Stimulated activated CD4-positive, alpha-beta T cell treated with anti-CD3 and anti-CD28 coated beads, Interleukin-15, amount 100 ng/mL, for 24 hours (primary cell): ENCODE results near the gene LPCAT2.

Experiments used
- DNase-seq: peaks from one replicate; pipeline ENCODE4 v3.0.0-alpha.2; 2020

LPCAT2 gene

DNA sequence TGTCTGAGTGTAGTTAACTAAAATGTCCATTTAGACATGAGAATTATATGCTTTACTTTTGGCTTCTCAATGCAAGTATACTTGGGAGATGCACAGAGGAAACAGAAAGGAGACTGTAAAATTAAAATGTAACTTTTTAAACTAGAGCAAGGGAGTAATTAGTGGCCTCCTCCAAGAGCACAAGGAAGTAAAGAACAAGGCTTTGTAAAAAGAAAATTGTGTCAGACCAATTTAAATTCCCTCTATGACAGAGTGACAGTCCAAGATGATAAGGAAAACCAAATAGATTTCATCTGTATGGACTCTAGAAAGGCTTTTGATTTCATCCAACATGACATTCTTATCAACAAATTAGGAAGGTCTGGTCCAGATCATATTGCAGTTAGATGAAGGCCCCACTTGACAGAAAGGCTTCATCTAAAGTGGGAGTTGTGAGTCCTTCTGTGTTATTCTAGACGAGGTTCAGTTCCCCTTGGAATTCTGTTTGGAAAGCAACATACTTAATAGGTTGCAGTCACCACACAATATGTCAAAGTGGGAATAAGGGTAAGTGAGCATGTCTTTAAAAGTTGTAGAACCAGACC lies 51.2 kb downstream of the LPCAT2 start:
- DNase-seq = no peak

DNA sequence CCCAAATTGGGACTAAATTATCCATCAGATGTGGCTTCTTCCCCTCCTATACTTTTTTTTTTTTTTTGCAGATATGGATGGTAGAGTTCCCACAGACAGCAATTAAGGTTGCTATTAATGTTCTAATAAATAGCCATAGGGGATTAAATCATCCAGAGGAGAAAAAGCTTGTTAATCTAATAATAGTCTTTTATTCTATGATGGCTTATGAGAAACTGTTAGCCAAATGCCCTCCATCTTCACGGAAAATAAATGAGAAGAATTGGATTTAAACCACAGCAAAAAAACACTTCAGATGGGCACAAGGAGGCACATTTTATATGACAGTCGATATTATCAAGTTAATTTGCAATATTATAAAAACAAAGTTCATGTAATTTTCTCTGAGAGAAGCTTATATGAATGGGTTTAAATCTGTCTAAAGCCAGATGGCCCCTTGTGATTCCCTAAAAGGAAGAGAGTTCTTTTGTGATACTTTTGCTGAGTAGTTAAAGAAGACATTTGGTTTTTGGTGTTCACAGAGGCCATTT lies 52.5 kb downstream of the LPCAT2 start:
- DNase-seq = no peak

DNA sequence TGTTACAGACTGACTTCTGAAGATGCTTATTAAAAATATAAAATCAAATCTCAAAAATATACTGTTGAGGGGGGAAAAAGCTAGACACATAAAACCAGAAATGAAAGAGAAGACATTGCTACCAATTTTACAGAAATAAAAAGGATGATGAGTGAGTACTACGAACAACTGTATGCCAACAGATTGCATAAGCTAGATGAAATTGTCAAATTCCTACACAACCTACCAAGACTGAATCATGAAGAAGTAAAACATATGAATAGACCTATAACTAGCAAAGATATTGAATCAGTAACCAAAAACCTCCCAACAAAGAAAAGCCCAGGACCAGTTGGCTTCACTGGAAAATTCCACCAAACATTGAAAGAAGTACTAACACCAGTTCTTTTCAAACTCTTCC lies 54.1 kb downstream of the LPCAT2 start:
- DNase-seq = no peak

DNA sequence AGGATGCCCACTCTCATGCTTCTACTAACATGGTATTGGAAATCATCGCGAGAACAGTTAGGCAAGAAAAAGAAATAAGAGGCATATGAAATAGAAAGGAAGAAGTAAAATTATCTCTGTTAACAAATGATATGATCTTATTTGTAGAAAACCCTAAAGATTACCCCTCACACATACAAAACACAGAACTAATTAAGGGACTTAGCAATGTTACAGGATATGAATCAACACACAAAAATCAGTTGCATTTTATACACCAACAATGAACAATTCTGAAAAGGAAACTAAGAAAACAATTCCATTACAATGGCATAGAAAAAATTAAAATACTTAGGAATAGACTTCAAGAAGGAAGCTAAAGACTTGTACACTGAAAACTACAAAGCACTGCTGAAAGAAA lies 54.9 kb downstream of the LPCAT2 start:
- DNase-seq = no peak

DNA sequence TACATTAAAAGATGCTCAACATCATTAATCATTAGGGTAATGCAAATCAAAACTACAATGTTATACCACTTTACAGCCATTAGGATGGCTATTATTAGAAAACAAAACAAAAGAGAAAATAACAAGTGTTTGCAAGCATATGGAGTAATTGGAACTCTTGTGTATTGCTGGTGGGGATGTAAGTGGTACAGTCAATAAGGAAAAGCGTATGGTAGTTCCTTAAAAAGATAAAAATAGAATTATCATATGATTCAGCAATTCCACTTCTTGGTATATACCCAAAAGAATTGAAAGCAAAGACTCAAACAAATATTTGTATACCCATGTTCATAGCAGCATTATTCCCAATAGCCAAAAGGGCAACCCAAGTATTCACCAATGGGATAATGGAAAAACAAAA lies 56.2 kb downstream of the LPCAT2 start:
- no peak for DNase-seq

DNA sequence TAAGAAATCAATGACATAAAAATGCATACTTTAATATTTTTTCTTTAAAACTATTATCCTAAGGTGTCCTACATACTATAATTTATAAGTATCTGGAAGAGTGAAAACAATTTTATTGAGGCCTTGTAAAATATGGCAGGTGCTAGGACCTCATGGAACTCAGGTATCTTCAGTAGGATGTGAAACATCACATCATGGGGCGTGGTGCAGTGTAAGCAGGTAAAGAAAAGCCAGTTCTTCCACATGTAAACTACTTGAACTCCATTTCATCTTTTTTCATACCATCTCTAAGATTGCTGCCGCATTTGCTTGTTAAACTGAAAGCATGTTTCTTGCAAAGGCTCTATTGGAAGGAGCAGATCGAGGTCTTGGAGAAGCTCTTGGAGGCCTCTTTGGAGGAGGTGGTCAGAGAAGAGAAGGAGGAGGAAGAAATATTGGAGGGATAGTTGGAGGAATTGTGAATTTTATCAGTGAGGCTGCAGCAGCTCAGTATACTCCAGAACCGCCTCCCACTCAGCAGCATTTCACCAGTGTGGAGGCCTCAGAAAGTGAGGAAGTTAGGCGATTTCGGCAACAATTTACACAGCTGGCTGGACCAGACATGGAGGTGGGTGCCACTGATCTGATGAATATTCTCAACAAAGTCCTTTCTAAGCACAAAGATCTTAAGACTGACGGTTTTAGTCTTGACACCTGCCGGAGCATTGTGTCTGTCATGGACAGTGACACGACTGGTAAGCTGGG lies 57.7 kb downstream of the LPCAT2 start, which contains the start of gene CAPNS2:
Gene CAPNS2, plus strand, starts transcription at position 253 of the 744 bp plus-strand sequence. Its CDS starts 73 bp downstream, at position 326.
- DNase-seq = no peak

DNA sequence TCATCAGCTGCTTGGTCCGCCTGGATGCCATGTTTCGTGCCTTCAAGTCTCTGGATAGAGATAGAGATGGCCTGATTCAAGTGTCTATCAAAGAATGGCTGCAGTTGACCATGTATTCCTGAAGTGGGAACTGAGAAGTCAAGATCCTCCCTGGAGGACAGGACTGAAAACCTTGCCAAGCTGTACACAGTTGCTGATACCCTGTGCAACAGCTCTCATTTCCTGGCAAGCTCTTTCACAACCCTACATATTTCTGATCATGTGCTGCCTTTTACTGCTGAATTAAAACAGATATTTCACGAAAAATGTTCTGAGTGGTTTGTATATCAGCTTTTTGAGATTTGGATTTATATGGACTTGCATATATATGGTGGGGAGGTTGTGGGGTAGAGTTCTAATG lies 58.5 kb downstream of the LPCAT2 start:
- no peak for DNase-seq

DNA sequence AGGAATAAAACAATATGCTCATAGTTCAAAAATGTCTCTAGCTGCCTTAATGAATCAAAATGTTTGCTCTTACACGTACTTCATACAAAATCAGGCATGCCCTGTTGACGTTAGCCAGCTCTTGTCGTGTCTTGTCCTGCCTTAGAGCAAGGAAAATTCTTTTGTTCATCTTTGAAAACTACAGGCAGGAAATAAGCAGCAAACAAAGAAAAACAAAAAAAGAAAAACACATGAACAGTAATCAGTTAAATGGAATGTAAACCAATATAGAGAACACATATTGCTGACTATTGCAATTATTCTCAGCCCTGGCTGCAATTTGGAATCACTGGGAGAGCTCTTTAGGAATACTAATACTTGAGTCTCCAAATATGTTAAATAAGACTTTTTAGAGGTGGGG lies 59.3 kb downstream of the LPCAT2 start:
- no peak for DNase-seq

DNA sequence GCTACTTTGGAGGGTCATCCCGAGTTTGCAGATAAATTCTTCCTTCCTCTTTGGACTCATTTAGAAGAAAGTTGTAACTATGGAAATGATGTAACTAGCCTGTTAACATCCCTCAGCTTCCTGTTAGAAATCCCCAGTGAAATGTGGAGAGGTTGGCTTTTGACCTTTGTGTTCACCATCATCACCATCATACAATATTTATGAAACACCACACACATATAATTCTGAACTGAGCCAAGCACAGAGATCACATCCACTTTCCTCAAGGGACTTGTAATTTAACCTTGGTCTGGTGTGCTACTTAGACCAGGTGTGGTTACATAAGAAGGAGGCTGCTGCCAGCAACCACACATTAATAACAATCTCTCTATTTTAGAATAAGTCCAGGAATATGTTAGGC lies 60.2 kb downstream of the LPCAT2 start:
- DNase-seq = no peak

DNA sequence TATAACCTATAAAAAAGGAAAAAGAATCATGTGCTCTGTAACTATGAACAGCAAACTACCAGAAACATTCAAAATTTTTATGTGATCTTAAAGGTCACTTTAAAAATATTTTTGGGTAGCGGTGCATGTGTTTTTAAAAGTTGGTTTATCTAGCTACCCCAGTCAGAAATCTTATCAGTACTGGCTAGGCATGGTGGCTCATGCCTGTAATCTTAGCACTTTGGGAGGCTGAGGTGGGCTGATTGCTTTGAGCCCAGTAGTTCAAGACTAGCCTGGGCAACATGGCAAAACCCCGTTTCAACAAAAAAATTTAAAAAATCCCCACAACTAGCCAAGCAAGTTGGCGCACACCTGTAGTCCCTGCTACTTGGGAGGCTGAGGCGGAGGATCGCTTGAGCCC lies 61.3 kb downstream of the LPCAT2 start:
- DNase-seq = no peak

DNA sequence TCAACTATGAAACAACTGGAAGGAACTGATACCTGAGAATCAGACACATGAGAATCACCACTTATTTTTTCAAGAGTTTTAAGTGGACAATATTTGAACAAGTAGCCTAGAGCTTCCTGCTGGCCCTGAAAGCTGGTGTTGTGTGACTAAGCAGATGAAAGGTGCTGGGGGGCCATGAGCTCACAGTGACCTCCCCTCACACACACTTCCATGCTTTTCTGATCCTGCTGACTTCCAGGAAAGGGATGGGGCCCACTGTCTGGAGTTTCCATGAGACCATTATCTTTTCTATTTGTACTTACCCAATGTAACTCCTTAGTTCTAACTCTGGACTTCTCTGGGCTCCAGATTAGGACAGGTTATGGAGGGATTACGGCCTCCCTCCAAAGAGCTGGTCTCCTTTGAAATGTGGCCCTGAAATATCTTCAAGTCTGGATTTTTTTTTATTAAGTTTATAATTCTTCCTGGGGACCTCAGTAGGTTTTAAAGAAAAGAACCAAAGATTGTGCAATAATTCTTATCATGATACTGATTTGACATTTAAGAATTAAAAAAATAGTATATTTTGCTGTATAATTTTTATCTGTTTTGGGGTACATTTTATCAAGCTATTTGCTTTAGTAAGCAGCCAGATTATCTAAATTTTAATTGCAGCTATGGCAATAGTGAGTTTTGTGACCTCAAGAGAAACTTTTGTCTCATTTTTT lies 62.5 kb downstream of the LPCAT2 start:
- no peak for DNase-seq

DNA sequence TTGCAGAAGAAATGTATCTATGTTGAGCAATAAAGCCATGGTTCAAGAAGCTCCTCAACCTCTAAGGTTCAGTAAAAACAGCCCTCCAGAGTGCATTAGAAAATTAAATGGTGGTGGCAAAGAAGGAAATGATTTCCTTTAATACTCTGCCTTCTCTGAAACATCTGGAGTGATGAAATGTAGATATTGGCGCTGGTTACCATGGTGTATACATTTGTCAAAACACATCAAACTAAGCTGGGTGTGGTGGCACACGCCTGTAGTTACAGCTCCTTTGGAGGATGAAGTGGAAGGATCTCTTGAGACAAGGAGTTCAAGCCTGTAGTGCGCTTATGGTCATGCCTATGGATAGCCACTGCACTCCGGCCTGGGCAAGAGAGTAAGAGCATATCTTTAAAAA lies 63.6 kb downstream of the LPCAT2 start:
- DNase-seq = no peak

DNA sequence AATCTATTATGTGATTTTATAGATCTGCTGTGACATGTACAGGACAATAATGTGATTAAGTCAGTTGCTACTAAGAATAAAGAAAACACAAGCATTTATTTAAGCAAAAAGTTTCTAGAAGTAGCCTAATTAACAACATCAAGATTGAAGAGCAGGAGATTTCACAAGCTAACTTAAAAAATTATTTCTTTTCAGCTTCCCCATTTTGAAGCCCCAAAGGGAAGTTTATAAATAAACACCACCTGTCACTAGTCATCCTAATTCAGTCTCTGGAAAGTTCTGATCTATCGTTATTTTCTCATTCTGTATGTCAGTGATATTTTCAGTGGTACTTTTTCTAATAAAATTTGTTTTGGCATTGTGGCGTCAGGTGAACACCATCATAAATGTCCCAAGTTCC lies 65.9 kb downstream of the LPCAT2 start:
- DNase-seq = no peak

DNA sequence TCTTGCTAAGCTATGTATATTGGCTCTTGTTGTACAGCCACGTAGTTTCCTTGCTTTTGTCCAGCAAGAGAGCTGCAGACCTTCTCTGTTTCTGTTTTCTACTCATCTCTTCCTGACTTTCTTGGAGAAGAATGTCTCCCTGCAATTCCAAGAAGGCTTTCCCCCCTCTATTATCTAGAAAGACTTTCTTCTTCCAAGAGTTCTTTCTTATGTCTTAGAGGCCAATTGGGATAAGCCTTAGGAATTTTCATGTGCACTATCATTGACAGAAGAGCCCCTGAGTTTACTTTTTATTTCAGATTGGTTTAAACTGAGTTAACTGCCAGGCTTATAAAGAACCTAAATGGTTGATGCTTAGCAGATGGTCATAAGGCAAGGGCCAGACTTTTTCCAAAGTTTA lies 66.6 kb downstream of the LPCAT2 start:
- no peak for DNase-seq

DNA sequence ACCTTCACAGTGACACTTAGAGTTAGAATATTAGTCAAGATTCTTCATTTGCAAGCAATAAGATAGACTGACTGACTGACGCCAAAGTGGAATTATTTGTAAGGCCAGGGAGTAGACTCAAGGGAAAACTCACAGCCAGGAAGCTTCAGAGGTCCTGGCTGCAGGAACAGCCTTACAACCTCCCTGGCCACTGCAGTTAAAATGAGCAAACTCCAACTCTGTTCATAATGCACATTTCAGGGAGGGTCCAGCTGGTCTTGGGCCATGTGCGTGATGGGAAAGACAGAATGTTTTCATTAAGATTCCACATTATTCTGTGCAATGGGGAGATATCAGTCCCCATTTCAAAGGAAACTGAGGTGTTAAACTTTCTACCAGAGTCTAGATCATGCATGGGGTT lies 67.5 kb downstream of the LPCAT2 start:
- DNase-seq = no peak

DNA sequence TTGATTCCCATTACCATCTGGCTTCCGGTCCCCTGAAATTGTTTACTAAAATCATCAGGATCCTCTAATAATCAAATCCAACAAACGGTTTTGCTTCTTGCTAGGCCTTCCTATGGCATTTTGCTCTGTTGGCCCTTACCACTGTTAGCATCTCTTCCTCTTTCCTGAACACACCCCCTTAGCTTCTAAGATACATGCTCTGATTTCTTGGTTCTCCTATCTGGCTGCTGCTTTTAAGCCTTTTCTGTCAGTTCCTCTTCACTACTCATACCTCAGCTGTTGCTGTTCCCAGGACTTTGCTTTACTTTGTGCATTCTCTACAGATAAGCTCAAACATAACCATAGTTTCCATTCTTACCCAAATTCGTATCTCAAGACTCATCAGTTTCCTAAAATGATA lies 69.0 kb downstream of the LPCAT2 start:
- DNase-seq = no peak

DNA sequence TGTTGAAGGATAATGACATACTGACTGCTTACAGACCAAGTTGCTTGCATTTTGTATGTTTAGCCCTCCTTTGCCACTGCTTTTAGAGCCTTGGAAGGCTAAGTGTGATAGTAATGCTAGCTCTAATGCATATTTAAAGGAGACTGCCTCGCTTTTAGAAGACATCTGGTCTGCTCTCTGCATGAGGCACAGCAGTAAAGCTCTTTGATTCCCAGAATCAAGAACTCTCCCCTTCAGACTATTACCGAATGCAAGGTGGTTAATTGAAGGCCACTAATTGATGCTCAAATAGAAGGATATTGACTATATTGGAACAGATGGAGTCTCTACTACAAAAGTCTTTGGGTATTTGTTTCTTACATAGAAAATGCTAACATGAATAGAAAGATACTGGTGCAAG lies 76.8 kb downstream of the LPCAT2 start:
- no peak for DNase-seq

DNA sequence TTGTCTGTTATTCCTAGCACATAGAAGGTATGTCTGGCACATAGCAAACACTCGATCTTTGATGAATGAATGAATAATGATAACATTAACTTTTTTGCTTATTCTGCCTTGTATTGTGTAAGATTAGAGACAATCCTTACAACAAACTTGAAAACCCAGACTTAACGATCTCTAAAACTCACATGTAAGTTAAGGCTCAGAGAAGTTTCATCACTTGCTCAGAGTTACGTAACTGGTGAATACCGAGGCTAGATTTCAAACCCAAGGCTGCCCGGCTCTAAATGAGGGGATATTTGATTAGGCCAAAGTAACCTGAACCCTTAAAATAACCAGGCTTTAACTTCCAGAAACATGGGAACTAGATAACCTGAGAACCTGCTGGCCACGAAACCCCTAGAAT lies 79.9 kb downstream of the LPCAT2 start:
- DNase-seq = no peak

DNA sequence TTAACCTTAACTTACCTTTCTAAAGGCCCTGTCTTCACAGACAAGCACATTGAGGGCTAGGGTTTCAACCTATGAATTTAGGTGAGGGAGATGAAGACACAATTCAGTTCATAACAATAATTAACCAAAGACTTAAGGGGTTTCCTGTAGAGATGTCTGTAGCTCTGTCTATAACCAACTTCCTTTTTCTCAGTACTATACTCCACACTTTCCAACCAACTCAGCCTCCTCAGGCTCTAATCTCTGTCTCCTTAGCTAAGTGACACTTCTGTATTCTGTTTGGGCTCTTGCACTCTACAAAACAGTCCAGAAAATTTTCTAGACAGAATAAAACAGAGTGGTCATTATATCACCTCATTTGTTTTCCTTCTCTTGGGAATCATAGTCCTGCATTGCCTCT lies 83.4 kb downstream of the LPCAT2 start:
- DNase-seq = no peak

DNA sequence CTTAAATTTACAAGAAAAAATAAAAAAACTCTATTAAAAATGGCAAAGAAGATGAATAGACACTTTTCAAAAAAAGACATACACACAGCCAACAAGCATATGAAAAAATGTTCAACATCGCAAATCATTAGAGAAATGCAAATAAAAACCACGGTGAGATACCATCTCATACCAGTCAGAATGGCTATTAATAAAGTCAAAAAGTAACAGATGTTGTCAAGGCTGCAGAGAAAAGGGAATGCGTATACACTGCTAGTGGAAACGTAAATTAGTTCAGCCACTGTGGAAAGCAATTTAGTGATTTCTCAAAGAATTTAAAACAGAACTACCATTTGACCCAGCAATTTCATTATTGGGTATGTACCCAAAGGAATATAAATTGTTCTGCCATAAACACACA lies 89.1 kb downstream of the LPCAT2 start:
- no peak for DNase-seq

DNA sequence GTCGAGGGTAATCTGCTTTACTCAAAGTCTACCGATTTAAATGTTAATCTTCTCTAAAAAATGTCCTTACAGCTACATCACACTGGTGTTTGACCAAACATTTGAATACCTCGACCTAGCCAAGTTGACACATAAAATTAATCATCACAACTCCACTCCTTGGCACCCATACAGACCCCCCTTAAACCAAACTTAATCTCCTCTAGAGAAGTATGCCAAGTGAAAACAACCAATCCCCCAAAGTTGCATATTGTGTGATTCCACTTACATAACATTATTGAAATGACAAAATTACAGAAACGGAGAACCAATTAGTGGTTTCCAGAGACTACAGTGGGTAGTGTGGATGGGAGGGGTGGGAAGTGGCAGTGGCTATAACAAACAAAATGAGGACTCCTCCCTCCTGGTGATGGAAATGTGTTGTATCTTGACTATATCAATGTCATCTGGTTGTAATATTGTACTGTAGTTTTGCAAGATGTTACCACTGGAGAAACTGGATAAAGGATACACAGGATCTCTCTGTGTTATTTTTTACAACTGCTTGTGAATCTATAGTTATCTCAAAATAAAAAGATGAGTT lies 97.0 kb downstream of the LPCAT2 start:
- no peak for DNase-seq

DNA sequence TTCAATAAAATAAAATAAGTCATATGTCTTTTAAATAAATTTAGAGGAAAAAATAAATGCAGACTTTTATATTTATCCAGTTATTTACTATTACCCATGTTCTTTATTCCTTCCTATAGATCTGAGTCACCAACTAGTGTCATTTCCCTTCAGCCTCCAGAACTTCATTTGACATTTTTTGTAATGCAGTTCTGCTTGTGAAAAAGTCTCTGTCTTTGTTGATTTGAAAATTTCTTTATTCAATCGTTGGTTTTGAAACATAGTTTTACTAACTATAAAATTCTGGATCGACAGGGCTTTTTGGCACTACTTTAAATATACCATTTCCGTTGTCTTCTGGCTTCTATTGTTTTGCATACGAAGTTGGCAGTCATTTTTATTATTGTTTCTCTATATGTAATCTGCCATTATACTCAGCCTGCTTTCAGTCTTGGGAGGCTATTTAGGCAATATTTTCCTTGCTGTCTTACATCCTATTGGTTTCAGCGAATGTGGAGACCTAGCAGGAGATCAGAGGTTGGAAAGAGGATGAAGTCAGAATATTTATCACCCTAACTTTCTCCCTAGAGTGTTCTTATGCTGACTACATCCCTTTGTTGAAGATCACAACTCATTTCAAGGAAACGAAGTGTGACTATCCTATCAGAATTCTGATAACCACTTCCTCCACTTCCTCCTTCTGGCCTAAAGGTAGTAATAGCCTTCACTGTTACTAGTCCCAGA lies 104.9 kb downstream of the LPCAT2 start:
- DNase-seq = no peak

DNA sequence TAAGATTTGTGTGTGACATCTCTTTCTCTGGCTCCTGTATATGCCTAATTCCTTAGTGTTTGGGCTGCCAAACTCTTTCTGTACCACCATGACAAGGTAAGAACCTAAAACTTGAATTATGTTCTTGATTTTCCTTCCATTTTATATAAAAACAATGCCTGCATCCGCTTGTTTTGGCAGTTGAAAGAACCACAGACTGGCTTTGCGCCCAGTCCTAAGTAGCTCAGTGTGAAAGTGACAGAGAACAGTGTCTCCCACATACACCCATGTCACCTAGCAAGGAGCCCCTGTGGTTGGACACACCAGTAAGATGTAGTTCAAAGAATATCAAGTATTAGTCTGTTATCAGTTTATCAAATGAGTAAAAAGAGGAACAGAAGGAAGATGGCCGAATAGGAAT lies 106.2 kb downstream of the LPCAT2 start:
- DNase-seq = no peak
